IMR-90 (cell line): ENCODE data around the gene ABHD17C. TPM values are rescaled to one million over a fixed set of nuclear protein-coding genes. Genes with fewer than 3 reads are reported as not detected.

Experiments used
- ATAC-seq: fragments of 200-7000 bp; cut with Tn5 transposase; 2 replicates; pipeline ENCODE4 v1.9.1; 2020; ENCODE audit warnings: low read depth, mild to moderate bottlenecking, moderate library complexity
- BruUV-seq: library from RNA; stranded (reverse); fragments of 400-500 nt; replicated peaks from 2 replicates; lab custom pipeline; 2021; lab: Mats Ljungman, UMichigan
- CTCF ChIA-PET: fragments of 300-600 bp; formaldehyde crosslinking; extraction: SDS; loops from one replicate; lab custom pipeline; 2021; ENCODE audit warnings: antibody characterized with exemption; lab: Yijun Ruan, JAX
- POLR2A ChIA-PET: fragments of 300-600 bp; sonication (Branson Sonifier 250); formaldehyde crosslinking; loops from one replicate; lab custom pipeline; 2022; ENCODE audit warnings: antibody characterized with exemption; ENCODE audit not compliant: unreplicated experiment; lab: Charles Lee
- DNase-seq: peaks from one replicate; pipeline ENCODE4 v3.0.0; 2013
- H2AFZ ChIP-seq: replicated peaks from 2 replicates; pipeline ENCODE3; 2013; ENCODE audit warnings: low read length, mild to moderate bottlenecking; ENCODE audit not compliant: poor library complexity
- H2AK5ac ChIP-seq: 2 replicates; pipeline ENCODE4 v1.6.1; 2013; ENCODE audit warnings: low read depth, low read length, inconsistent platforms
- H2AK9ac ChIP-seq: replicated peaks from 2 replicates; pipeline ENCODE3; 2013; ENCODE audit warnings: mild to moderate bottlenecking, low read depth, low read length, moderate library complexity; ENCODE audit not compliant: poor library complexity
- H2BK120ac ChIP-seq: 2 replicates; pipeline ENCODE4 v1.6.1; 2013; ENCODE audit warnings: low read depth, low read length, inconsistent platforms
- H2BK15ac ChIP-seq: 3 replicates; pipeline ENCODE4 v1.6.1; 2013; ENCODE audit warnings: low read depth, low read length, inconsistent platforms
- H2BK20ac ChIP-seq: 2 replicates; pipeline ENCODE4 v1.6.1; 2013; ENCODE audit warnings: low read depth, mild to moderate bottlenecking, inconsistent platforms, low read length, moderate library complexity
- H2BK5ac ChIP-seq: 2 replicates; pipeline ENCODE4 v1.6.1; 2013; ENCODE audit warnings: mild to moderate bottlenecking, low read depth, low read length, inconsistent platforms; ENCODE audit not compliant: poor library complexity, severe bottlenecking
- H3K14ac ChIP-seq: replicated peaks from 2 replicates; pipeline ENCODE4 v1.6.1; 2013; ENCODE audit warnings: low read depth, low read length, inconsistent platforms
- H3K18ac ChIP-seq: 2 replicates; pipeline ENCODE4 v1.6.1; 2013; ENCODE audit warnings: low read depth, low read length, control low read depth
- H3K23ac ChIP-seq: 2 replicates; pipeline ENCODE4 v1.6.1; 2013; ENCODE audit warnings: low read depth, low read length, inconsistent platforms
- H3K27ac ChIP-seq: 2 replicates; pipeline ENCODE4 v1.5.1; 2013; ENCODE audit warnings: mild to moderate bottlenecking, control low read depth, low read length; ENCODE audit not compliant: insufficient read depth
- H3K27me3 ChIP-seq: 2 replicates; pipeline ENCODE4 v1.6.1; 2013; ENCODE audit warnings: low read length; ENCODE audit not compliant: control insufficient read depth, insufficient read depth
- H3K36me3 ChIP-seq: 2 replicates; pipeline ENCODE4 v1.6.1; 2013; ENCODE audit warnings: low read length, mixed read lengths; ENCODE audit not compliant: control insufficient read depth, insufficient read depth
- H3K4ac ChIP-seq: 2 replicates; pipeline ENCODE4 v1.6.1; 2013; ENCODE audit warnings: low read depth, low read length, inconsistent platforms
- H3K4me1 ChIP-seq: 2 replicates; pipeline ENCODE4 v1.6.1; 2013; ENCODE audit warnings: low read length, mixed read lengths; ENCODE audit not compliant: control insufficient read depth, insufficient read depth
- H3K4me2 ChIP-seq: 2 replicates; pipeline ENCODE4 v1.6.1; 2013; ENCODE audit warnings: low read depth, mild to moderate bottlenecking, control low read depth, low read length, moderate library complexity
- H3K4me3 ChIP-seq: 2 replicates; pipeline ENCODE4 v1.5.1; 2013; ENCODE audit warnings: low read depth, mild to moderate bottlenecking, control low read depth, low read length, moderate library complexity; ENCODE audit not compliant: insufficient read depth
- H3K56ac ChIP-seq: 2 replicates; pipeline ENCODE4 v1.6.1; 2013; ENCODE audit warnings: low read length, inconsistent platforms; ENCODE audit not compliant: insufficient read depth; ENCODE audit errors: extremely low read depth
- H3K79me1 ChIP-seq, 2 experiments: 2 replicates each; pipeline ENCODE4 v1.6.1; 2013; ENCODE audit warnings: low read length in 2 of 2, inconsistent platforms in 1 of 2, low read depth in 1 of 2
- H3K9ac ChIP-seq: 2 replicates; pipeline ENCODE4 v1.6.1; 2013; ENCODE audit warnings: low read depth, low read length, control low read depth
- H3K9me1 ChIP-seq: 2 replicates; pipeline ENCODE4 v1.6.1; 2013; ENCODE audit warnings: low read length, inconsistent platforms; ENCODE audit not compliant: insufficient read depth
- H3K9me3 ChIP-seq: 2 replicates; pipeline ENCODE4 v1.6.1; 2013; ENCODE audit warnings: low read length; ENCODE audit not compliant: control insufficient read depth, insufficient read depth
- H4K20me1 ChIP-seq: 2 replicates; pipeline ENCODE4 v1.6.1; 2013; ENCODE audit warnings: low read length, inconsistent platforms; ENCODE audit not compliant: insufficient read depth
- H4K5ac ChIP-seq: 2 replicates; pipeline ENCODE4 v1.6.1; 2013; ENCODE audit warnings: mild to moderate bottlenecking, low read depth, low read length, control low read depth
- H4K8ac ChIP-seq, 2 experiments: 2 replicates each; pipeline ENCODE4 v1.6.1; 2013; ENCODE audit warnings: low read depth in 2 of 2, low read length in 2 of 2, control low read depth in 1 of 2, inconsistent platforms in 1 of 2
- H4K91ac ChIP-seq: 2 replicates; pipeline ENCODE4 v1.6.1; 2013; ENCODE audit warnings: low read depth, low read length, inconsistent platforms; ENCODE audit not compliant: insufficient read depth
- CHD1 ChIP-seq: IDR thresholded peaks from 2 replicates; pipeline ENCODE4 v1.6.1; 2012; ENCODE audit warnings: low read depth, low read length, improper control_type of control experiment
- MXI1 ChIP-seq: IDR thresholded peaks from 2 replicates; pipeline ENCODE4 v1.6.1; 2012; ENCODE audit warnings: low read depth, mild to moderate bottlenecking, low read length, moderate library complexity, borderline replicate concordance
- RCOR1 ChIP-seq: IDR thresholded peaks from 2 replicates; pipeline ENCODE4 v1.6.1; 2012; ENCODE audit warnings: mild to moderate bottlenecking, low read length, improper control_type of control experiment; ENCODE audit not compliant: insufficient replicate concordance
- WGBS, 2 experiments: methylation state at CpG; one replicate each; pipeline versions ENCODE4 v1.1.5 to v1.1.7; 2013; ENCODE audit warnings: missing lambda C conversion rate in 2 of 2; ENCODE audit not compliant: insufficient read length in 1 of 2; ENCODE audit errors: extremely low coverage in 2 of 2; 5-methylcytosine and 5-hydroxymethylcytosine counted together
- dilution Hi-C: fragments of 300-500 bp; cut with HindIII; formaldehyde crosslinking; loops from one replicate; pipeline ENCODE4 v1.14.3; 2018; ENCODE audit warnings: low sequenced_read_pairs; ENCODE audit not compliant: unreplicated experiment
- in situ Hi-C: fragments of 300-500 bp; cut with MboI; formaldehyde crosslinking; loops from 3 replicates; pipeline ENCODE4 v1.14.3; 2019; ENCODE audit warnings: low sequenced_read_pairs, inconsistent platforms, mixed read lengths
- intact Hi-C: fragments of 100-400 bp; cut with micrococcal nuclease; formaldehyde crosslinking; loops from 2 replicates; pipeline ENCODE4 v1.10.0; 2022
- polyA plus RNA-seq, 3 experiments: library from polyadenylated mRNA; depleted of rRNA; stranded (reverse); fragments of >200 nt; gene quantifications; 2 replicates each; pipeline ENCODE4 v1.2.3, GENCODE V29; 2012; ENCODE audit warnings: low replicate concordance in 1 of 3
- total RNA-seq: library from RNA; depleted of rRNA; stranded (reverse); fragments of >200 nt; gene quantifications from 2 replicates; pipeline ENCODE4 v1.2.3, GENCODE V29; 2012
- TF ChIP-seq, protein P1 (sequence below): fragments of 150-350 bp; IDR thresholded peaks from 2 replicates; pipeline ENCODE4 v1.6.1; 2016; ENCODE audit warnings: low read depth, mild to moderate bottlenecking, low read length, moderate library complexity, borderline replicate concordance

ABHD17C gene
- total and polyA plus RNA-seq, 2 of the 4 experiments (the other 2 are of a cell fraction): 5.4 to 10.3 TPM

DNA sequence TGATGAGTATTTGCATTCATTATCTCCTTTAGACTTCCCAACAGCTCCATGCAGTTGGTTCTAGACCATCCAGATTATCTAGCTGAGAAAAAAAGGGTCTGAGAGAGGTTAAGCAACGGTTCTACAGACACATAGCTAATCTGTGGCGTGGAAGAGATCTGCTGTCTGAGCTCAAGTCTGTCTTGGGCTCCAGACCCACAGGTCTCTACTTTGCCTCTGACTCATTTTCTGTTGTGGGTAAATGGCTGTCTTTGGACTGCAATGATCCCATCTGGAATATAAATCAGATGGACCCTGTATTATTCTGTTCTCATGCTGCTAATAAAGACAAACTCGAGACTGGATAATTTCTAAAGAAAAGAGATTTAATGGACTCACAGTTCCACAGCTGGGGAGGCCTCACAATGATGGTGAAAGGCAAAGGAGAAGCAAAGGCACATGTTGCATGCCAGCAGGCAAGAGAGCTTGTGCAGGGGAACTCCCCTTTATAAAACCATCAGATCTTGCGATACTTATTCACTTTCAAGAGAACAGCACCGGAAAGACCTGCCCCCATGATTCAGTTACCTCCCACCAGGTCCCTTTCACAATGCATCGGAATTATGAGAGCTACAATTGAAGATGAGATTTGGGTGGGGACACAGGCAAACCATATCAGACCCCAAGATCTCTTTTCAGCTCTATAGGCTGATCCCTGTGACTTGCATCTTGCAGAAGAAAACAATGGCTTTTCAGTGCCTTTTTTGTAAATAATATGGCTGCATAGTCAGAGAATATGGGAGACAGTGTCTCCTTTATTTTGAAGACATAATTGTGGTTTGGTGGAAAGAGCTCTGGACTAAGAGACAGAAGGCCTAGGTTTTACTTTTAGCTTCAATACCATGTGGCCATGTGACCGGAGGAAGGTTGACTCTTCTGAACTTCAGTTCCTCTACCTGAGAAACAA, 108.7 kb downstream of the ABHD17C start:
- 100% methylated on average over 2 of the region's 7 CpGs; no CpG with 5 or more reads in 1 of the 2 experiments for WGBS, 2 experiments
- peaks cover 63% of the 10 kb centered on the region for H4K20me1 ChIP-seq
- H2BK20ac ChIP-seq: no peak overlapping the region
- no peak overlapping the region for H4K5ac ChIP-seq
- H3K4me1 ChIP-seq: no peaks in the 10 kb centered on the region; the same call in 1 of the 2 replicates
- peaks cover 58% of the 10 kb centered on the region for H3K36me3 ChIP-seq
- no peak overlapping the region for H4K8ac ChIP-seq
- in situ Hi-C loops (no loop called here), dilution Hi-C loops (no loop called here), intact Hi-C loops (no loop called here)
- TF ChIP-seq CHD1 (no peak), MXI1 (no peak), RCOR1 (no peak)
- TF ChIP-seq, protein P1, sequence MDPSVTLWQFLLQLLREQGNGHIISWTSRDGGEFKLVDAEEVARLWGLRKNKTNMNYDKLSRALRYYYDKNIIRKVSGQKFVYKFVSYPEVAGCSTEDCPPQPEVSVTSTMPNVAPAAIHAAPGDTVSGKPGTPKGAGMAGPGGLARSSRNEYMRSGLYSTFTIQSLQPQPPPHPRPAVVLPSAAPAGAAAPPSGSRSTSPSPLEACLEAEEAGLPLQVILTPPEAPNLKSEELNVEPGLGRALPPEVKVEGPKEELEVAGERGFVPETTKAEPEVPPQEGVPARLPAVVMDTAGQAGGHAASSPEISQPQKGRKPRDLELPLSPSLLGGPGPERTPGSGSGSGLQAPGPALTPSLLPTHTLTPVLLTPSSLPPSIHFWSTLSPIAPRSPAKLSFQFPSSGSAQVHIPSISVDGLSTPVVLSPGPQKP: no peak
- H3K27ac ChIP-seq: no peak overlapping the region
- H2AFZ ChIP-seq: no peak overlapping the region
- H4K91ac ChIP-seq: no peak overlapping the region
- H3K23ac ChIP-seq: no peak overlapping the region
- no peak overlapping the region for H2BK120ac ChIP-seq
- no peak overlapping the region for H2BK5ac ChIP-seq
- POLR2A ChIA-PET: interaction anchor here (0.6 kb wide), 1 partner anchor 15 kb away, joined by 13 read pairs; no protein-coding TSS in a partner anchor
- ATAC-seq (no peak), DNase-seq (no peak)
- H3K56ac ChIP-seq: no peak overlapping the region
- H3K14ac ChIP-seq: no peak overlapping the region
- H3K9me1 ChIP-seq: peaks cover 7% of the 10 kb centered on the region; the same call in 1 of the 2 replicates
- H3K4me3 ChIP-seq: no peak overlapping the region
- H2BK15ac ChIP-seq: no peak overlapping the region
- no peak overlapping the region for H3K4me2 ChIP-seq
- H3K9me3 ChIP-seq: no peaks in the 10 kb centered on the region
- H3K18ac ChIP-seq: no peak overlapping the region
- H2AK9ac ChIP-seq: no peak overlapping the region
- no peak overlapping the region for H3K4ac ChIP-seq
- H3K27me3 ChIP-seq: no peaks in the 10 kb centered on the region
- H3K9ac ChIP-seq: no peak overlapping the region
- peaks cover 0 to 3% of the 10 kb centered on the region in 2 experiments; a peak in 1 of 4 replicates for H3K79me1 ChIP-seq
- BruUV-seq: no TSS peak
- CTCF ChIA-PET: no interaction called here
- no peak overlapping the region for H2AK5ac ChIP-seq
